Suprapubic skin (tissue), 4 donors: Measurements from ENCODE around the gene CCDC88A.

Source experiments
- EP300 ChIP-seq: sonication (generic); formaldehyde crosslinking; IDR thresholded peaks from one replicate; pipeline ENCODE4 v1.6.1; 2017; ENCODE audit warnings: antibody characterized with exemption
- POLR2A ChIP-seq, 2 donors: fragments of 450-650 bp; IDR thresholded peaks; one replicate each; pipeline ENCODE4 v1.6.1; 2017; ENCODE audit warnings: antibody characterized with exemption in 2 of 2, mild to moderate bottlenecking in 2 of 2, moderate library complexity in 2 of 2
- POLR2AphosphoS5 ChIP-seq, 3 donors: sonication (generic); formaldehyde crosslinking; IDR thresholded peaks; one replicate each; pipeline ENCODE4 v1.6.1; 2017; ENCODE audit warnings: antibody characterized with exemption in 3 of 3
- TF ChIP-seq, protein P1 (sequence below), 2 donors: fragments of 200-600 bp in 1 of 2; fragments of 450-650 bp in 1 of 2; sonication (generic) in 1 of 2; IDR thresholded peaks; one replicate each; pipeline ENCODE4 v1.5.1; 2016 to 2019; ENCODE audit warnings: antibody characterized with exemption in 2 of 2, mild to moderate bottlenecking in 1 of 2, moderate library complexity in 1 of 2

- TF ChIP-seq, protein P1, sequence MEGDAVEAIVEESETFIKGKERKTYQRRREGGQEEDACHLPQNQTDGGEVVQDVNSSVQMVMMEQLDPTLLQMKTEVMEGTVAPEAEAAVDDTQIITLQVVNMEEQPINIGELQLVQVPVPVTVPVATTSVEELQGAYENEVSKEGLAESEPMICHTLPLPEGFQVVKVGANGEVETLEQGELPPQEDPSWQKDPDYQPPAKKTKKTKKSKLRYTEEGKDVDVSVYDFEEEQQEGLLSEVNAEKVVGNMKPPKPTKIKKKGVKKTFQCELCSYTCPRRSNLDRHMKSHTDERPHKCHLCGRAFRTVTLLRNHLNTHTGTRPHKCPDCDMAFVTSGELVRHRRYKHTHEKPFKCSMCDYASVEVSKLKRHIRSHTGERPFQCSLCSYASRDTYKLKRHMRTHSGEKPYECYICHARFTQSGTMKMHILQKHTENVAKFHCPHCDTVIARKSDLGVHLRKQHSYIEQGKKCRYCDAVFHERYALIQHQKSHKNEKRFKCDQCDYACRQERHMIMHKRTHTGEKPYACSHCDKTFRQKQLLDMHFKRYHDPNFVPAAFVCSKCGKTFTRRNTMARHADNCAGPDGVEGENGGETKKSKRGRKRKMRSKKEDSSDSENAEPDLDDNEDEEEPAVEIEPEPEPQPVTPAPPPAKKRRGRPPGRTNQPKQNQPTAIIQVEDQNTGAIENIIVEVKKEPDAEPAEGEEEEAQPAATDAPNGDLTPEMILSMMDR (IDR thresholded peaks at IDR 0.05), result no peak
- TF ChIP-seq POLR2AphosphoS5 (IDR thresholded peaks at IDR 0.05), result no peak
- TF ChIP-seq POLR2A (IDR thresholded peaks at IDR 0.05), result no peak
- no peak for TF ChIP-seq EP300
These were observed 28.5 kb downstream of the CCDC88A start for GRCh38 chr2:55391155-55391554.
